C4-2B (cell line): ENCODE measurements around the gene YEATS4.

ENCODE experiments used
- H3K27ac ChIP-seq: fragments of 450-650 bp; 2 replicates; pipeline ENCODE4 v1.5.1; 2017
- ZFX ChIP-seq: fragments of 450-650 bp; IDR thresholded peaks from 2 replicates; pipeline ENCODE4 v1.6.1; 2017
- TF ChIP-seq, protein P1 (sequence below): fragments of 450-650 bp; conservative IDR thresholded peaks from 2 replicates; pipeline ENCODE4 v1.5.1; 2017; ENCODE audit warnings: mild to moderate bottlenecking

YEATS4 gene

GRCh38 chr12:69337311-69338090, 22.0 kb upstream of the YEATS4 start:
- no peak for TF ChIP-seq ZFX
- H3K27ac ChIP-seq: no peak overlapping the region

- no peak for TF ChIP-seq ZFX
- TF ChIP-seq, protein P1, sequence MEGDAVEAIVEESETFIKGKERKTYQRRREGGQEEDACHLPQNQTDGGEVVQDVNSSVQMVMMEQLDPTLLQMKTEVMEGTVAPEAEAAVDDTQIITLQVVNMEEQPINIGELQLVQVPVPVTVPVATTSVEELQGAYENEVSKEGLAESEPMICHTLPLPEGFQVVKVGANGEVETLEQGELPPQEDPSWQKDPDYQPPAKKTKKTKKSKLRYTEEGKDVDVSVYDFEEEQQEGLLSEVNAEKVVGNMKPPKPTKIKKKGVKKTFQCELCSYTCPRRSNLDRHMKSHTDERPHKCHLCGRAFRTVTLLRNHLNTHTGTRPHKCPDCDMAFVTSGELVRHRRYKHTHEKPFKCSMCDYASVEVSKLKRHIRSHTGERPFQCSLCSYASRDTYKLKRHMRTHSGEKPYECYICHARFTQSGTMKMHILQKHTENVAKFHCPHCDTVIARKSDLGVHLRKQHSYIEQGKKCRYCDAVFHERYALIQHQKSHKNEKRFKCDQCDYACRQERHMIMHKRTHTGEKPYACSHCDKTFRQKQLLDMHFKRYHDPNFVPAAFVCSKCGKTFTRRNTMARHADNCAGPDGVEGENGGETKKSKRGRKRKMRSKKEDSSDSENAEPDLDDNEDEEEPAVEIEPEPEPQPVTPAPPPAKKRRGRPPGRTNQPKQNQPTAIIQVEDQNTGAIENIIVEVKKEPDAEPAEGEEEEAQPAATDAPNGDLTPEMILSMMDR: no peak
- no peak overlapping the region for H3K27ac ChIP-seq
Observed at GRCh38 chr12:69338120-69338859, 21.3 kb upstream of the YEATS4 start.

DNA sequence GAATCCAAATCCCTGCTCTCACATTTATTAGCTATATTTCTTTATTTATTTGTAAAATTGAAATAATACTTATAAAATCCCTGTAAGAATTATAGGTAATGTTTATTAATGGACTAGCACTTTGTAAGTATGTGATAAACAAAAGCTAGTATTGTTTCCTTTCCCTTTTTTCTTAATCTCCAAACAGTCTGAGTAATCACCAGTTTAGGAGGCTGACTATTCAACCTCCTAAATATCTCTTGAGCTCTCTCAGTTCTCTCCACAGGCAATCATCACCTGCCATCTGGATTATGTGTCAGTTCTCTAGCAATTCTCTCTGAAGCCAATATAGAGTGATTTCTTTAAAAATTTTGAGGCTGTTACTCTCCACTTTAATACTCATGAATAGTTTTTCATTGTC, 20.6 kb upstream of the YEATS4 start:
- TF ChIP-seq, protein P1: no peak
- TF ChIP-seq ZFX: no peak
- H3K27ac ChIP-seq: no peak overlapping the region

GRCh38 chr12:69339999-69340398, 19.5 kb upstream of the YEATS4 start:
- TF ChIP-seq, protein P1: no peak
- TF ChIP-seq ZFX: no peak
- no peak overlapping the region for H3K27ac ChIP-seq

DNA sequence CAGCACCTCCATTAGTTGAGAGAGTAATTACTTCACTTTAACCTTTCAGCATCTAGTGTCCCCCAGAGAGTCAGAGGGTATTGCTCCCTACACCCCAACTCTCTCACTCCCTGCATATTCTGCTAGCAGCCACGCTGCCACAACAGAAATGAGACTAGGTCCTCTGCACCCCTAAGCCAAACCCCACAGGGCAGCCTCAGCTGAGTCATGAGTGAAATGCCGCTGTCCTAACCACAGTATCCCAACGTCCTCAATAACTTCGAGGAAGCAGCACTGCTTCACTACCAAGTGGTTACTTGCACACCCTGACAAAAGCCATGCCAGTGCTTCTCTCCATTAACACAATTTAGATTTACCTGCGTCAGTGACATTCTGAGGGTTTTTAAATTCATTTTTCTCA, 18.2 kb upstream of the YEATS4 start:
- TF ChIP-seq, protein P1: no peak
- no peak for TF ChIP-seq ZFX
- H3K27ac ChIP-seq: no peak overlapping the region

DNA sequence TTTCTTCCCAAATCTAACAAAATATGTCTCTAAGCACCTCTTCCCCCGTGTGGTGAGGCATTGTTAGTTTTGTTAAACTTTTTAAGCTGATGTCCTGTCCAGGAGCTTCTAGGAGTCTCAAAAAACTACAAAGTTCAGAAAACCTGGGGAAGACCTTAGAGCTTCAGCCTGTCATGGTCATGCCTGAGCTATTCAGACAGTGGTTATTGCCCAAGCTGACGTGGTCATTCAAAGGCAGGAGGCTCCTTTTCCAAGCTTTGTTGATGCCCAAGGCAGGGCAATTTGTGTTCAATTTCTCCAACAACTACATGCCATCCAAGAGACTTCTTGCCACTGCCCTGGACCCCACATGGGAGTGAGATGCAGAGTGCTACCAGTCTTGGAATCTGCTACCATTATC, 17.1 kb upstream of the YEATS4 start:
- TF ChIP-seq, protein P1: no peak
- no peak for TF ChIP-seq ZFX
- no peak overlapping the region for H3K27ac ChIP-seq

- TF ChIP-seq, protein P1: no peak
- no peak for TF ChIP-seq ZFX
- H3K27ac ChIP-seq: no peak overlapping the region
Observed at GRCh38 chr12:69343357-69343756, 16.2 kb upstream of the YEATS4 start.
